Measurements from ENCODE around the gene PTPRN2.

Gene PTPRN2

DNA sequence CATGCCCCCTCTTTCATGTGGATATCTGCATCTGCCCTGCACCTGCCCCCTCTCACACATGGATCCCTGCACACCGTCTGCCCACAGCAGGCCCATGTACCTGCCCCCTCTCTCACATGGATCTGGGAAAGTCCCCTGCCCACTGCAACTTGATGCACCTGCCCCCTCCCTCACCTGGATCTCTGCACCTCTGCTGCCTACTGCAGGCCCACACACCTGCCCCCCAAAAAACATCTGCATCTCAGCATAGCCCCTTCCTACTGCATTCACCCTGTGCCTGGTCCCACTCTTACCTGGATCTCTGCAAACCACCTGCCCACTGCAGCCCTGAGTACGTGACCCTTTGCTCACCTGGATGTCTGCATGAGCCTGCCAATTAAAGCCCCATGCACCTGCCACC lies 479.8 kb downstream of the PTPRN2 start:
- DNase-seq: no peak

DNA sequence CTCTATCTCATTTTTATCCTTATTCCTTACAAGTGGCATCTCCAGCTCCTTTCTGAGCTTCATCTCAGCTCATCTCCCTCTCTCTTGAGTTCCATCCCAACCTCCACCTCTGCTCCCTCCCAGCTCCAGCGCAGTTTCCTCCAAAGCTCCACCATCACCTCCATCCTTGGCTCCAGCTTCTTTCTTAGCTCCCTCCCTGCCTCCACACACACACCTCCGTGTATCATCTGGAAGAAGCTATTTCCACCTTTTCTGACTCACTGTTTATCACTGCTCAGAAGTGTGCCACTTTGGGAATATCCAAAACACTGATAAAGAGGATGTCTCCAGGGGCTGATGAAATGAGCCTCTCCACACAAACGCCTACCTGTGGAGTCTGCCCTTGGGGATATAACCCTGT lies 481.4 kb downstream of the PTPRN2 start:
- no peak for DNase-seq

DNA sequence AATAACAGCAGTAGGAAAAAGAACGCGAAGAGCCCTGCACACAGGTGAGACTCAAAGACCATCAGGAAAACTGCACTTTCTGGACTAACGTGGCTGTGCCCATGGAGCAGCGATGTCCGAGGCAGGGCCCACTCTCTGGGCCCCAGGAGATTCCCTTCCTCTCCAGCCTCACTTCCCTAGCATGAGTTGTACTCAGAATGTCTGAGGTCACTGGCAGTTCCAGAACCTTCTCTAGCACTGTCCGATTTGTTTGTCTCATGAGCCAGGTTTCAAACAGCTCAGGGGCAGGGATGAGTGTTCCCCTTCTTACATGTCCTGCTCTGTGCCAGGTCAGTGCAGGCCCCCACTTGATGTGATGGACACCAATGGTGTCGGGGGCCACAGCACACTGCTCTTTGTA lies 484.2 kb downstream of the PTPRN2 start:
- no peak for DNase-seq

DNA sequence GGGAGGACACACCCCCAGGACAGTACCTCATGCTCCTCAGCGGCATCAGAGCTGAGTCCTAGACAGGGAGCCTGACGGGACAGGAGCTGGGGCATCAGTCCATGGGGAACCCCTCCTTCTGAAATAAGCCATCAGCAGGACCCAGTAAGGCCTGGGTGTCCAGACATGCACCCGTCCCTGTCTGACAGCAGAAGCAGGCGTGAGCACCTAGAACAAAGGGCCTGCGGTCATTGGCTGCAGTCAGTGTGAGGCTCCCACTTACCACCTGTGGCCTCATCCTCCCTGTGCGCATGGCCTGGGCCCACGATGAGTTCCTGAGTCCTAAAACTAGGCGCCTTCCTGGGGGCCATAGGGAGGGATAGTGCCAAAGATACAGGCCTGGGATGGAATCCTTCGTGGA lies 484.7 kb downstream of the PTPRN2 start:
- DNase-seq: no peak

DNA sequence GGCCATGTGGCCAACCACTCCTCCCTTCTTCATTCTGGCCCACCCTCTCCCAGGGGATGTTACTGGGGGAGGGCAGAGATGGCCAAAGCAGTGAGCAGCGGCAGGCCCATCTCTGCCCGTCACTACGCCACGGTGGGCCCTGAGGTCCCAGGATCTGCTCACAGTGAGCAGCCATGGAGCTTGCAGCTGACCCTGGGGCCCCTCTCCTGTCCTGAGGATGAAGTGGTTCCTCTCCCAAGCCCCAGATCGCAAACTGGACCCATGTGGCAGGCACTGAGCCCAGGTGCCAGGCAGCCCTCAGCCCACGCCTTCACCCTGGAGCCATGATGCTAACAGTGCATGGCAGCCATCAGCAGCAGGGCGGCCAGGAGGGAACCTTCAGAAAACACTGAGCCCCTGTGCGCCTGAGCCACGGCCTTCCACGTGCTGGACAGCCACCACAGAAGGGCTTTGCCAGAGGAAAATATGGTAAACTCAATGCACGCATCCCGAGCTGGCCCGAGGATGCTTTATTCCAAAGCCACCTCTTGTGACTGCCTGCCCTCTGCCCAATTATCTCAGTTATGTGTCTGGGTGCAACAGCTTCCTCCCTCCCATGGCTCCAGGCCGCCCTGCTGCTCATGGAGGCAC lies 485.7 kb downstream of the PTPRN2 start:
- DNase-seq: no peak

DNA sequence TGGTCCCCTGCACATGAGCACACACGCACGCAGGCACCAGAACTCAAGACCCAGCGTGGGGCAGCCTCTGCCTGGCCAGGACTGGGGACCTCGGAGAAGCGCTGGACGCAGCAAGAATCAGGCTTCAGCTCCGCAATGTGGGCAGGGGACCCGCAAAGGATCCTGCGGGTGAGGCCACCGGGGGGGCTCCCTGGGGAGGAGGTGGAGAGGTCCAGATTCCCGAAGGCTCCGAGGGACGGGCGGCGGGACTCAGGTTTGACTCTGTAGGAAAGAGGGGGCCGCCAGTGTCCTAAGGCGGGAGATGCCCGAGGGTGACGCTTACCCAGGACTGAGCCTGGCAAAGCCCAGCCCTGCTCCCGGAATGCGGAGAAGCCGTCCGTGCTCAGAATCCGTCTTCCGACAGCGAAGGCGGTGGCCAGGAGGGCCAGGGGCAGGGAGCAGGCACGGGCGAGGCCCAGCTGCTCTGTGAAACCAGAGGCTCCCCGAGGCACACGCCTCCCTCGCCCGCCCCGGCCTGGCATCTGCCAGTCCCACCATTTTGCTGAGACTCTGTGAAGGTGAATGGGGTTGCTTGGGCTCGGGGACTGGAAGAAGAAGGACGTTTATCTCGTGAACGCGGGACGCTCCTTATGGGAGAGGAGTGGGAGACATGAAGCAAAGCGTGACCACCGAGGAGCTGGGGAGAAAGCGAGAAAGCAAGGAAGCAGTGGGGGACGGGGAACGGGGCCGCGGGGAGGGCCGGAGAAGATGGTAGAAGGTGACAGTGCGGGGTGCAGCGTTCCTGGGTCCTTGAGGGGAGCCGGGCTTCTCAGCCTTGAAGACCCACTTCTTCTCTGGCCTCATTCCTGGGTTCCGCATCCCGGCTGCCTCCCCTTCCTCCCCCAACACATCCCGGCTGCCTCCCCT lies 489.2 kb downstream of the PTPRN2 start:
- DNase-seq: no peak

DNA sequence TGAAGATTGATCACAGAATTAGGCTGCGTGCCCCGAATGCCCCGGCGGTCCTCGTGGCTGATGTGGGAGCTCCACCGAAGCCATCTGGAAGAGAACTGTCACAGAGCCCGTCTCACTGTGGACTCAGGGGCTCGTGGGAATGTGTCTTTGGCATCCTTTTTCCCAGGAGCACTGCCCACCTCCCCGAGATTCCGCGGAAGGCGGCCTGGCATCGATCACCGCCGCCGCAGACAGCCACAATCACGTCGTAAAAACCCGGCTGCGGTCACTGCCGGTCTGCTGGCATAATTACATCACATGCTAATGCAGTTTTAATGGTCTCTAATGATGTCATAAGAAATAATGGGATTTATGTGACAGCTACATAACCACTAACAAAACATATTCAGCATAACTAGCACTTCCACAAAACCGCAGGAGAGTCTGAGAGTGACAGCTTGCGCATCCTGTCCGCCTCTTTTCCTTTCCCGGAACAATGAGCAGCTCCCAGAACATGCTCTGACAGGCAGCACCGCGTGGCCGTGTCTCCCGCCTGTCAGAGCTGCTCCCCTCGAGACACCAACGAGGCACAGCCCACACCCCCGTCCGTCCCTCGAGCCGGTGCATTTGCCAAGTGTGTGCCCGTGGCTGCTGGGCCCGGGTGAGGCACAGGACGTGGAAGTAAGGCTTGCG lies 490.0 kb downstream of the PTPRN2 start:
- no peak for DNase-seq

DNA sequence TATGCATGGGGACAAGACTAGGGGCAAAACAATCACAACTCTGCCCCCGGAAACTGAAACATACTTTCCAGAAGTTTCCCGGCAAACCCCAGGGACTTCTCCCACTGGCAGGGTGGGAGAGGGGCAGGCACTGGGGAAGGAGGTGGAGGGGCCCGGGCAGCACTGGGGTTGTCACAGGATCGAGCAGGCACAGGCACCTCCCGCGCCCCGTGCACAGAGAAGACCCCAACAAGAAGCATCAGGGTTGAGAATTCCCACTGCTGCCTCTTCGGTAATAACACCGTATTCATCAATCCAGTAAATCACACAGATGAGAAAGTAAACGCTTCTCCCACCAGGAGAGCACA lies 490.5 kb downstream of the PTPRN2 start:
- no peak for DNase-seq

DNA sequence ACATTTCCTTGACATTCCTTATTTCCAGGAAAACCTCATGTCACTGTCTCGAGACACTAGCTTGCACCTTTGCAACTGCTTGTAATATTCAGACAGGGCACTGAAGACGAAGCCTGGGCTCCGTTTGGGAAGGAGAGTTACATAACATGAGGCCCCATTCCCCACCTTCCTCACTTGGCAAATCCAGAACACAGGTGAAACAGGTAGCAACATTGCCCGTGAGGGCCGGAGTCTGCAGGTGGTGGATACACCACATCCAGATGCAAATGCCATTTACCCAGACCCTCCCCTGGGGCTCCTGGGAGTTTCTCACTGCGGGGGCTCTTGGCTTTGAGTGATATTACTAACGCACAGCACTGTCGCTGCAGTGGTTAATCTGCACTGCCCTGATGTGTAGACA lies 491.0 kb downstream of the PTPRN2 start:
- DNase-seq: no peak

DNA sequence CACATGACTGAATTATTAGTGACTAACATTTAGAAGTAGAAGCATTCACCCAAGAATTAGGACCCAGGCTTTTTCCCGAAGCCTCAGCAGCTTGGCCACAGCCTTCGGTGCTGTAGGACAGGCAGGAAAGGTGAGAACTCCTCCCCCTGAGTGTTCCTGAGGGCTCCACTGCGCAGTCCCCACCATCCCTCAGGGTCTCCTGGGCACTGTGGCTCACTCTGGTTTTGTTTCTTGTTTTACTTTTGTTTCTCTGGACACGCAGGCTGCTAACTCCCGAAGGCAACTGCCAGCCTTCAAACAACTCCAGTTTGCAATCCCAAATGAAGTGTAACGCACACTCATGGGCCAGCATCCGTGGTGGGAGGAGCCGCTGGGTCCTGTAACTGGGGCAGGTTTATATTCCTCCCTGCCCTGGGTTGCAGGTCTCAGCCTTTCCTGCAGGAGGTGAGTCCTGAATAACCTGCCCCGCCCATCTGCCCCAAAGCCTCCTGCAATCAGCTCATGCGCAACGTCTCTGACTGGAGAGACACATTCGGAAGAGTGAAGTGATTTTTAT lies 492.9 kb downstream of the PTPRN2 start:
- no peak for DNase-seq

DNA sequence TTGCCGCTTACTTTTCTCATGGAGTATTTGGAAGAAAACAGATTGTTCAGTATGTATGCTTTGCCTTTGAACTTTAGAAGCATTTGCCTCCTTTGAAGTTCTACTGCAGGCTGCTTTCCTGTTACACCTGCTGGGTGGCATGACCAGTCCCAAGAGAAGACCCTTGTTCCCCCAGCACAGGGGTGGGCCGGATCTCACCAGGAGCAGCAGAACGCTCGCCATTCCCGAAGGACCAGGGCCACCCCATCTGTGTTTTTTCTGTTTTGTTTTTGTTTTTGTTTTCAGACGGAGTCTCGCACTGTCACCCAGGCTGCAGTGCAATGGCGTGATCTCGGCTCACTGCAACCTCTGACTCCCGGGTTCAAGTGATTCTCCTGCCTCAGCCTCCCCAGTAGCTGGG lies 493.6 kb downstream of the PTPRN2 start:
- DNase-seq: no peak

DNA sequence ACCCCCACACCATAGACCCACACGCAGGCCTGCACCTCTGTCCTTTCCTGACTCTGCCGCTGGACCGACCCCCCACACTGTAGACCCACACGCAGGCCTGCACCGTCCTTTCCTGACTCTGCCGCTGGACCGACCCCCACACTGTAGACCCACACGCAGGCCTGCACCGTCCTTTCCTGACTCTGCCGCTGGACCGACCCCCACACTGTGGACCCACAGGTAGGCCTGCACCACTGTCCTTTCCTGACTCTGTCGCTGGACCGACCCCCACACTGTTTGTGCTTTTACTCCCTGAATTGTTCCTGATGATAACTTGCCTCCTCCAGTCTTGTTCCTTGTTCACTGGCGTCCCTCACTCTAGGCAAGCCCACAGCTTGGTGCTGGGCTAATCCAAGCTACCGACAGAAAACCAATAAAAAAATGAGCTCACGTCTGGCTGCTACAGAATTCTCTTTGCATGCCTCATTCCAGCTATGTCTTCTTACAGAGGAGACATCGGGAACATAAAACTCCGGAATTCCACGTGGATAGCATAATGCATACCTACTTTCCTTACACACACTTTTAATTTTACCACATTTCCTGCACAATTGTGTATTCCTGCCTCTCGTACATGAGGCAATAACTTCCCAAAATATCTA lies 494.3 kb downstream of the PTPRN2 start:
- DNase-seq: no peak

DNA sequence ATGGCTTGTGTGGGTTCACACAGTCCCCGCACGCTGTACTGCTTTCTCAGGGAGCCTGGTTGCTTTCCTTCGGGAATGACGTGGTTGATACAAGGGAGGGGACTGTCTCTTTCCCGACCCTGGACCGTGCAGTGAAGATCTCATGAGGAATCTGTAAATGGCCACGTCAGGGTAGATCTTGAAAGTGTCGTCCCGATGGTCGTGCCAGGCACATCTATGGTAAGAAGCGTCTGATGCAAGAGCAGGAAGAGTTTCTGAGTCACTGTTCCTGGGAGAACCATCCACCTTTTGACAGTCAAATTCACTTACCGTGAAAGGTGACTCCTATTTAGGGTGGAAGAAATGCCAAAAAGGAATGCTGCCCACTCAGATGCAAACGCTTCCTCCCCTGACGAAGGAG lies 500.4 kb downstream of the PTPRN2 start:
- DNase-seq: no peak

DNA sequence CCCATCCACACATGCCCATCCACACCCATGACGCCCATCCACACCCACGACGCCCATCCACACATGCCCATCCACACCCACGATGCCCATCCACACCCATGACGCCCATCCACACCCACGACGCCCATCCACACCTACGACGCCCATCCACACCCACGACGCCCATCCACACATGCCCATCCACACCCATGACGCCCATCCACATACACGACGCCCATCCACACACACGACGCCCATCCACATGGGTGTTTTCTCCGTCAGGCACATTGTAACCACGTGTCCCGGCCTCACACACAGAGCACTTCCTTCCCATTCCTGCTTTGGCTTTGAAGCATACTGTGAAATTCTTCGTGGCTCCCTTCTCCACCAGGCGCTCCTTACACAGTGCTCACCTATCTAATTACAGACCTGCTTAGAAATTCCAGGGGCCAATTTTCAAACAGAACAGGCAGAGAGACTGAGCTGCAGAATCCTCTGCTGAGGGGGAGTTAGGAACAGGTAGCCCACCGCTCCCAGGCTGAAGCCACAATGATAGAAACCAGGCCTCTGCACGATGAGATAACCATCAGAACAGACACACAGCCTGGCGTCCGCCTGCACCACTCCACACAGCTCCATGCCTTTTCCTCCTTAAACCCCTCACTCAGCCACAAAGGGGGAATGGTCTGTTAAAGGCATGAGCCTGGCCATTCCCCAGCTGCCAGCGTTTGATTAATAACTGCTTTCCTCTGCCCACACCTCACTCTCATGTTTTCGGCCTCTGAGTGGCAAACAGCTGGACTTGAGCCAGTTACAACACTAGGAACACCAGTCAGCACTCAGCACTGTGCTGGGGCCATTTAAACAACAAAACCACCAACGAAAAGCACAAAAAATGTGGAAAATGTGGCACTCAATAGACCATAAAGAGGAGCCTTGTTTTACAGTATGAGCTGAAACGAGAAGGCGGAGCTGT lies 501.6 kb downstream of the PTPRN2 start:
- no peak for DNase-seq

DNA sequence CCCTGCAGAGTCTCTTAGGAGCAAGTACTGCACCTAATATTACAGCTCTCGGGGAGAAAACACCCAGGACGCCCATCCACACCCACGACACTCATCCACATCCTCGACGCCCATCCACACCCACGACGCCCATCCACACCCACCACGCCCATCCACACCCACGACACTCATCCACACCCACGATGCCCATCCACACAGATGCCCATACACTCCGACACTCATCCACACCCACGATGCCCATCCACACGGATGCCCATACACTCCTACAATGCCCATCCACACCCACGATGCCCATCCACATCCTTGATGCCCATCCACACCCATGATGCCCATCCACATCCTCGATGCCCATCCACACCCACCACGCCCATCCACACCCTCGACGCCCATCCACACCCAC lies 503.1 kb downstream of the PTPRN2 start:
- DNase-seq: no peak

DNA sequence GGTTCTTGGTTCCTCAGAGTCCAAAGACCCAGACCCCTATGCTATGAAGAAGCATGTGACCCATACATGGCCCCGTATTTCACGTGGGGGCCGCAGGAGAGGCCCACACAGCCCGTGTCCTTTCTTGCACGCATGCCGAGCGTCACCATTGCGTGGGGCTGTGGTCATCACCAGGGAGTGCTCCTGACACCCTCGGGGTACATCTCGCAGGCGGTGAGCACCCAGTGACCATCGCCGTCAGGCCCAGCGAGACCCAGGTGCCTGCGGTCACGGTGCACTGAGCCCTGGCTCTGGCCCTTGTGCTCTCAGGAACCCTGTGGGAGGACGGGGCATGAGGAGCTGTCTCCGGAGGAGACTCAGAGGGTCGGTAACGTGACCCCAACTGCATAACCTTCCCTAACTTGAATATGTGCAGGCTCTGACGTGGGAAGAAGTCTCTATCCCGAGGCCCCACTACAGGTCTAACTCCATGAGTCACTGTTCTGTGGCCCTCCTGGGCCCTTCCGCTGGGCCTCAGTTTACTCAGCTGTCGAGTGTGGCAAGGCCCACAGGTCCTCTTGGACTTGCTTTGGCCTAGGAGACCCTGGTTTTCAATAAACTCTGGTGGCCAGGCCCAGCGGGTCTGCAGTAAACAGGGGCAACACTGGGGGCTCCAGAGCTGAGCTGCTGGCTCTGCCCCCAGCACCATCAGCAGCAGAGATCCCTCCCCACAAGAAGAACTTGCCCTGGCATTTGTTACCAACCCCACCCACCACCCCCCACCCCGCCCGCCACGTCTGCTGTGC lies 503.9 kb downstream of the PTPRN2 start:
- no peak for DNase-seq

DNA sequence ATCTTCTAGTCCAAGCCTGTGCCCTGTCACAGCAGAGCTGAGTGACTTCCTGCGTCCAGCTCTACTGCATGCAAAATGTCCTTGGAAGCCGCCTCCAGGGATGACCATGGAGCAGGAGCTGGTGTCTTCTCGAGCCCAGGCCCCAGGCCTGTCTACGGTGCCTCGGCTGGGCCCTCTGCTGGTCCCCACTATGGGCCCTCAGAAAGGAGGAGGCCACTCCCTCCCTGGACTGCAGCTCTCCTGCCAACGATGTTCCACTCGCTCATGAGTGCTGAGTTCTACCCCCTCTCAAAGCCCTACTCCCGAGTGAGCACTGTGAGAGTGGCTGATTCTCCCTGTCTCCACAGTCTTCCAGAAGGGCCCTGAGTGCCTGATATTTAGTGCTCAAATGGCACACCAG lies 504.9 kb downstream of the PTPRN2 start:
- DNase-seq: no peak

DNA sequence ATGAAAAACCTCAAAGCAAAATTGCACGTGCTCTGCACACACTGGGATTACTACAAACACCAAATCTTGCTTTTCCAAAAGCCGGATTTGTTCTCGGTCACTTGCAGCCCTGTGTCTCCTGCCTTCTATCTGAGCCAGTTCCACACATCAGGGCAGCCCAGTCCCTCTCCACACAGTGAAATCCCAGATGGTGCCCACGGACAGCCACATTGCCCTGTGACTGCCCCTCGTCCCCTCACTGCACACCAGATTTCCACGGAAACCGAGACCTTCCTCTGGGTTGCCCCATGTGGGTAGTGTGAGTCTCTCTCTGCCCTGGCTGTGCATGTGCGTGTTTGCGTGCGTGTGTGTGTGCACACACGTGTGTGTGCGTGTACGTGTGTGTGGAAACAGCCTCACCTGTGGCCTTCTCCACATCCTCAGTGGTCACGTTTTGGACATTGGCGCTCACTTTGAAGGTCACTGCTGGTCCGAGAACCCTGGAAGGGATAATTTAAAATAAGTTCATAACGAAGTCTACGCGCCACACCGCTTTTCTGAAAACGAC lies 506.7 kb downstream of the PTPRN2 start:
- DNase-seq: no peak

DNA sequence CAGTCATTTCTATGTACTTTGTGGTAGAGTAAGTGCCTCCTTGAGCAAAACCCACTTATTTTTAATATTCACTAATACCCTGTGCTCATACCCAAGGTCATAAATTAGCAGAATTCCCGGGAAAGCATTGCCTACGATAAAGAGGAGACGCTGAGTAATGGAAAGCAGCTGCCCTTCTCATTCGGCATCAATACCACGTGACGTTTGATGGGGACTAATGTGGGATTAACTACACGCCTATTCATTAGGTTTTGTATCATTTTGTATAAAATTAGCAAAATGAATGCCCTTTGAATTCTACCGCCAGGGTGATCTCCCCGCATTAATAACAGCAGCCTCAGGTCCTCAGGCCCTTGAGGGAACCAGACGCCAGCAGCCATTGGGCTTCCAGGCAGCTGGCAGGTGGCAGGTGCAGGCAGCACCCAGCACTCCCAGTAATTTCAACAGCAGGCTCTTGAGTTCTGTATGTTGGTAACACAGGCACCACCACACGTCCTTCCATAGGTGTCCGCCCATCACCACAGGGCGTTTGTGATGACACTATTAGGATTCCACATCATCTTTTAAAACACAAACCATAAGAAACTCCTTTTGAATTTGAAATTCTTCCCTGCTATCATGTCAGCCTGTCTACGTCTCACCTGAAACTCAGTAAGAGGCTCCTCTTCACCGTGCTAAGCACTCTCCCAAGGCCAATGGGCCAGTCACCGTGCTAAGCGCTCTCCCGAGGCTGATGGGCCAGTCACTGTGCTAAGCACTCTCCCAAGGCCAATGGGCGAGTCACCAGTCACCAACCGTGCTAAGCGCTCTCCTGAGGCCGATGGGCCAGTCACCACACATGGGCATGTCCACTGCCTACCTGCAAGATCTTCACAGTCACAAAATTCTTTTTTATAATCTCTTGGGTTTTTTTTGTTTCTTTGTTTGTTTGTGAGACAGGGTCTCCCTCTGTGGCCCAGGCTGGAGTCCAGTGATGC lies 509.4 kb downstream of the PTPRN2 start:
- DNase-seq: no peak

Data from suppressor macrophage (primary cell).